ENCODE data around the gene PCSK4.
A peak's percentile ranks its signal among the peaks of the same experiment; 100 is the strongest.
"Not testable (repeated sequence)": the region's sequence is repeated elsewhere in the genome, so short reads cannot be mapped to it uniquely, and the experiment has no call there.

PCSK4 gene

DNA sequence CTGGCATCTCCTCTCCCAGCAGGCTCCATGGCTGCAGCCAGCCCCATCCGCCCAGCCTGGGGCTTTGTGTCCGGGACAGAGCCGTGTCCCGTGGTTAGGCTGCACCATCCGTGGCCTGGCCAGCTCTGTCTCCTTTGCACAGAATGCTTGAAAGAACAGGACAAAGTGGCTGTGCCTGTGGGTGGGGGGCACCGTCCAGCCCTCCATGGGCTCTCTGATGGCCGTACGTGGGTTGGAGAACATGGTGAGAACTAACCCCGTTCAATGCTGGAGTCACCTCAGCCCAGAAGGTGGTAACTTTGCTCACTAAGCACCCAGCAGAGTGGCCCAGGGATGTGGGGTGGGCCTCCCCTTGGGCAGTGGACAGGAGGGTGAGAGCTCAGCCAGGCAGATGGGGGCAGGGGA is 49.1 kb downstream of the PCSK4 start:
- no peaks in the 10 kb centered on the region for H3K9me3 ChIP-seq (ENCODE audit: control insufficient read depth, low read depth, low read length)
- H3K4me1 ChIP-seq (ENCODE audit: control insufficient read depth, low read depth, low read length), result no peaks in the 10 kb centered on the region
- peaks cover 24% of the 10 kb centered on the region for H3K36me3 ChIP-seq (ENCODE audit: control insufficient read depth, low read depth, low read length)
- H3K4me3 ChIP-seq (ENCODE audit: low read length), result no peak overlapping the region
- H3K27me3 ChIP-seq (ENCODE audit: control insufficient read depth, insufficient read depth, low read length), result peaks cover 19% of the 10 kb centered on the region
- no peak overlapping the region for H3K9ac ChIP-seq (ENCODE audit: low read length)
- H3K27ac ChIP-seq (ENCODE audit: low read length), result no peak overlapping the region

DNA sequence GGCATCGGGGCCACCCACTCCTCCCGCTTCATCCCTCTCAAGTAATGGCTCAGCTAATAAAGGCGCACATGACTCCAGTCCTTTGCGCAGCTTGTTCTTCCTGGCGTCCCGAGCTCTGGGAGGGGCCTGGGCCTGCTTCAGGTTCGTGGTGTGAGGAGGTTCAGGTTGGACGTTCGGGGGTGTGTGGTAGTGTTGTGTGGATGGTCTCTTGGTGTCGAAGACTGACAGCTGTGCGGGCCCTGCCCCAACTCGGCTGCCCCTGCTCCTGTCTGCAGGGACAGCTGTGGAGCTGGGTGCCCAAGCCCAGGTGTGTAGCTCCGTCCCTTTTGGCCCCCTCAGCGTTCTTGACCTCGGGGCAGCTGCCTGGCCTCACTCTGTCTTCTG is 49.7 kb downstream of the PCSK4 start:
- Histone ChIP-seq H3K27ac (ENCODE audit: low read length) (no peak overlapping the region), H3K4me1 (ENCODE audit: control insufficient read depth, low read depth, low read length) (no peaks in the 10 kb centered on the region), H3K27me3 (ENCODE audit: control insufficient read depth, insufficient read depth, low read length) (peaks cover 13% of the 10 kb centered on the region), H3K9me3 (ENCODE audit: control insufficient read depth, low read depth, low read length) (no peaks in the 10 kb centered on the region), H3K4me3 (ENCODE audit: low read length) (no peak overlapping the region), H3K9ac (ENCODE audit: low read length) (no peak overlapping the region), H3K36me3 (ENCODE audit: control insufficient read depth, low read depth, low read length) (peaks cover 24% of the 10 kb centered on the region)

DNA sequence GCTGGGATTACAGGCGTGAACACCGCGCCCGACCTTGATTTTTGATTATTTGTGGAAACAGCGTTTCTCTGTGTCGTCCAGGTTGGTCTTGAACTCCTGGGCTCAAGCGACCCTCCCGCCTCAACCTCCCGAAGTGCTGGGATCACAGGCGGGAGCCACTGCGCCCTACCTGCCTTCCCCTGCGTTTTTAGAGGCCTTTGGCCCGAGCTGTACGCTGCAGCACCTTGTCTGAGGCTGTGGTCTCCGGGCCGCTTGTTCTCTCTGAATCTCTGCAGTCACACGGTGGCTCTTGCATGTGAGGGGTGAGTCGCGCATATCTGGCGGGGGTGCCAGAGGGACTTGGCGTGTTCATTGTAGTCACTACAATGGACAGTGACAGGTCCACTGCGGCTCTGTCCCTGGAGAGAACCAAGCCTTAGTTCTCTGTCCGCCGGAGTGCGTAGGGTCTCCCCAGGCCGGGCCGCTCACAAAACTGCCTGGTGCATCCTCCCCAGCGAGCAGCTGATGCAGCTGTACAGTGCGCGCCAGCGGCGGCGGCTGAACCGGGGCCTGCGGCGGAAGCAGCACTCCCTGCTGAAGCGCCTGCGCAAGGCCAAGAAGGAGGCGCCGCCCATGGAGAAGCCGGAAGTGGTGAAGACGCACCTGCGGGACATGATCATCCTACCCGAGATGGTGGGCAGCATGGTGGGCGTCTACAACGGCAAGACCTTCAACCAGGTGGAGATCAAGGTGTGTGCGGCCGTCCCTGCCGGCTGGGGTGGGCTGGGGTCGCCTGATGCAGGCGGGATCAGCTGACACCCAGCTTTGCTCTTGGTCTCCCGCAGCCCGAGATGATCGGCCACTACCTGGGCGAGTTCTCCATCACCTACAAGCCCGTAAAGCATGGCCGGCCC is 50.4 kb downstream of the PCSK4 start:
- not testable (repeated sequence) for H3K4me1 ChIP-seq (ENCODE audit: control insufficient read depth, low read depth, low read length); H3K27ac ChIP-seq (ENCODE audit: low read length); H3K27me3 ChIP-seq (ENCODE audit: control insufficient read depth, insufficient read depth, low read length); H3K9me3 ChIP-seq (ENCODE audit: control insufficient read depth, low read depth, low read length)
- Histone ChIP-seq H3K4me3 (ENCODE audit: low read length) (peak overlapping the region; percentile 89), H3K9ac (ENCODE audit: low read length) (peak overlapping the region; percentile 96), H3K36me3 (ENCODE audit: control insufficient read depth, low read depth, low read length) (peaks cover 24% of the 10 kb centered on the region)

DNA sequence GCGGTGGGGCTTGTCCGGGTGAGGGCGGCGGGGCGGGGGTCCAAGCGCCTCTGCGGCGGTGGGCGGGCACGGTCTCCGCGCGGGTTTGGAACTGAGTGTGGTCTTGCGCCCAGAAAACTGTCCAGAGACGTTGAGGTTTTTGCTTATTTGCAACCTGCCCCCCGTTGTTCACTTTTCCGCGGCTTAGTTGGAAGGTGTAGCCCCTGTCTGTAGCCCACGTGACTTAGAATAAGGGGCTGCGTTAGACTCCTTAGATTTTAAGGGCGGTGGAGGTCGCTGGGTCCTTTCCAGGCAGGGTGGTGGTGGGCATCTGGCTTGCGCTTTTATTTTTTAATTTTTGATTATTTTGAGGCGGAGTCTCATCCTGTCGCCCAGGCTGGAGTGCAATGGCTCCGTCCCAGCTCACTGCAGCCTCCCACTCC is 51.2 kb downstream of the PCSK4 start:
- H3K36me3 ChIP-seq (ENCODE audit: control insufficient read depth, low read depth, low read length), result peaks cover 27% of the 10 kb centered on the region
- no peak overlapping the region for H3K27ac ChIP-seq (ENCODE audit: low read length)
- H3K4me1 ChIP-seq (ENCODE audit: control insufficient read depth, low read depth, low read length), result no peaks in the 10 kb centered on the region
- H3K9me3 ChIP-seq (ENCODE audit: control insufficient read depth, low read depth, low read length), result no peaks in the 10 kb centered on the region
- peak overlapping the region; percentile 96 for H3K9ac ChIP-seq (ENCODE audit: low read length)
- peak overlapping the region; percentile 89 for H3K4me3 ChIP-seq (ENCODE audit: low read length)
- H3K27me3 ChIP-seq (ENCODE audit: control insufficient read depth, insufficient read depth, low read length), result no peaks in the 10 kb centered on the region

DNA sequence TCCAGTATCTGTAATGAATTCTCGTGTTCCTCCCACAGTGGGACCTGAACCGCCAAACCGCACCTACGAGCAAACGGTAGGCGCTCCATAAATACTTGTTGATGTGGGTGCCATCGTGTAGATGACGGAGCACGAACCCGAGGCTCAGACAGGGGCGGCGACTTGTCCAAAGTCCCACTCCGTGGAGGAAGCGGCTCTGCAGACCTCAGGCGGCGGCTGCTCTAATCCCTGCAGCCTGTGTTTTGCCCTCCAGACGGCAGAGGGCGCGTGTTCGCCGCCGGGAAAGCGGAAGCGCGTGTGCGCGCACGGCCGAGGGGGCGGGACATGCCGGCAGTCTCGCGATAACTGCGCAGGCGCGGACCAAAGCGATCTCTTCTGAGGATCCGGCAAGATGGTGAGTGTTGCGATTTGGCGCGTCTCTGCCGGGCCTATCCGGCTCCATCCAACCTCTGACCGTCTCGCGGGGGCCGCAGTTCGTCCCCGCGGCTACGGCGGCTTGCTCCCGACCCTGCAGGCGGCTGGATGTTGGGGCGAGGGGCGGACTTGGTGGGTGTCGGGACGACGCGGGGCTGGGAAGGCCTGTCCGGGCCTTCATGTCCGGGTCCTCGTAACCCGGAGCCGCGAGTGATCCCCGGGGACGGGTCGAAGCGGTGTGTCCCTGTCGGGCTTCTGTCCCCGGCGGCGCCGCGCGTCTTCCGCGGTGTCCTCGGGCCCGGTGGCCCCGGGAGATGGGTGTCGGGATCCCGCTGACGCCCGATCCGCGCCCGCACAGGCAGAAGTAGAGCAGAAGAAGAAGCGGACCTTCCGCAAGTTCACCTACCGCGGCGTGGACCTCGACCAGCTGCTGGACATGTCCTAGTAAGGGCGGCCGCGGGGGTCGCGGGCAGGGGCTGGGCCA is 51.9 kb downstream of the PCSK4 start, which contains the start of gene RPS15:
RPS15 (plus strand) TSS at position 362 of the 898 bp plus-strand sequence; CDS start at position 392, 30 bp downstream.
- no peaks in the 10 kb centered on the region for H3K4me1 ChIP-seq (ENCODE audit: control insufficient read depth, low read depth, low read length)
- H3K4me3 ChIP-seq (ENCODE audit: low read length), result peak within 1 kb of the TSS; percentile 89
- peaks cover 27% of the 10 kb centered on the region for H3K36me3 ChIP-seq (ENCODE audit: control insufficient read depth, low read depth, low read length)
- no peaks in the 10 kb centered on the region for H3K27me3 ChIP-seq (ENCODE audit: control insufficient read depth, insufficient read depth, low read length)
- no peaks in the 10 kb centered on the region for H3K9me3 ChIP-seq (ENCODE audit: control insufficient read depth, low read depth, low read length)
- H3K27ac ChIP-seq (ENCODE audit: low read length), result peak within 1 kb of the TSS; percentile 90
- peak within 1 kb of the TSS; percentile 96 for H3K9ac ChIP-seq (ENCODE audit: low read length)

DNA sequence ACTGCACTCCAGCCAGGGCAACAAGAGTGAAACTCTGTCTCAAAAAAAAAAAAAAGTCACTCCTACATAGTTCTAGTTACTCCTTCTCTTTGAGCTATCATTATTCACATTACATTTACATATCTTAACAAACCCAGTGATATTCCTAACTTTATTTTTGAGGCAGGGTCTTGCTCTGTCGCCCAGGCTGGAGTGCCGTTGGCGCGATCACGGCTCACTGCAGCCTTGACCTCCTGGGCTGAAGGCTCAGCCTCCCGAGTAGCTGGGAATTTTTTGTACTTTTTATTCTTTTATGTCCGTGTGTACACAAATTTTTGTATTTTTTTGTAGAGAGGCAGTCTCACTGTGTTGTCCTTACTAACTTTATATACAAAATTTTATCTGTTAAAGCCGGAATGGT is 52.5 kb downstream of the PCSK4 start:
- Histone ChIP-seq H3K9me3 (ENCODE audit: control insufficient read depth, low read depth, low read length) (no peaks in the 10 kb centered on the region), H3K36me3 (ENCODE audit: control insufficient read depth, low read depth, low read length) (peaks cover 32% of the 10 kb centered on the region), H3K27ac (ENCODE audit: low read length) (no peak overlapping the region), H3K4me3 (ENCODE audit: low read length) (peak overlapping the region; percentile 89), H3K9ac (ENCODE audit: low read length) (no peak overlapping the region), H3K4me1 (ENCODE audit: control insufficient read depth, low read depth, low read length) (no peaks in the 10 kb centered on the region), H3K27me3 (ENCODE audit: control insufficient read depth, insufficient read depth, low read length) (no peaks in the 10 kb centered on the region)

DNA sequence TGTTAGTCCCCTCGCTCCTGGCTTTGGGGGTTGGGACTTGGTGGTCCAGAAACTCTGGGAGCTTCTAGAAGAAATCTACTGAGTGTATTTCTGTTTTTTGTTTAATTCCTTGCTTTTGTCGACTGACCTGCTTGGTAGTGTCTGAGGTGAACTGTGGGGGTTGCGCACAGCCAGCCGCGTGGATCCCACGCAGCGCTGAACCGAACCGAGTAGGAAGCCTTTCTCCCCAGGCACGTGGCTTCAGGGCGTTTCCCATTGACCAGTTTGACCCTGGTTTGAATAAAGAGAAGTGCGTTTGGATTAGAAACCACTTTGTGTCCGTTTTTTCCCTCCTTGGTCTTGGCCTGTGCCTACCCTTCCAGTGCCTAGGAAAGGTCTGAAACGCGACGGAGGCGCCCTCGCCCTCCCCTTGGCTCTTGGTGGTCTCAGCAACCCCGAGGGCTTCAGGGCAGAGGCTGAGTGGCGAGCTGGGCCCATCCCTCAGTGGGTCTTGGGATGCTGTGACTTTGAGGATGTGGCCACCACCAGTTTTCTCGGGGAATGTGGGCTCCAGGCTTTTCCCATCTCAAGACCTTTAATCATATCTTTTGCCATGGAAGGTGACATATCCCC is 54.7 kb downstream of the PCSK4 start:
- no peaks in the 10 kb centered on the region for H3K27me3 ChIP-seq (ENCODE audit: control insufficient read depth, insufficient read depth, low read length)
- no peak overlapping the region for H3K27ac ChIP-seq (ENCODE audit: low read length)
- no peak overlapping the region for H3K9ac ChIP-seq (ENCODE audit: low read length)
- peaks cover 31% of the 10 kb centered on the region for H3K36me3 ChIP-seq (ENCODE audit: control insufficient read depth, low read depth, low read length)
- no peaks in the 10 kb centered on the region for H3K9me3 ChIP-seq (ENCODE audit: control insufficient read depth, low read depth, low read length)
- no peaks in the 10 kb centered on the region for H3K4me1 ChIP-seq (ENCODE audit: control insufficient read depth, low read depth, low read length)
- no peak overlapping the region for H3K4me3 ChIP-seq (ENCODE audit: low read length)

DNA sequence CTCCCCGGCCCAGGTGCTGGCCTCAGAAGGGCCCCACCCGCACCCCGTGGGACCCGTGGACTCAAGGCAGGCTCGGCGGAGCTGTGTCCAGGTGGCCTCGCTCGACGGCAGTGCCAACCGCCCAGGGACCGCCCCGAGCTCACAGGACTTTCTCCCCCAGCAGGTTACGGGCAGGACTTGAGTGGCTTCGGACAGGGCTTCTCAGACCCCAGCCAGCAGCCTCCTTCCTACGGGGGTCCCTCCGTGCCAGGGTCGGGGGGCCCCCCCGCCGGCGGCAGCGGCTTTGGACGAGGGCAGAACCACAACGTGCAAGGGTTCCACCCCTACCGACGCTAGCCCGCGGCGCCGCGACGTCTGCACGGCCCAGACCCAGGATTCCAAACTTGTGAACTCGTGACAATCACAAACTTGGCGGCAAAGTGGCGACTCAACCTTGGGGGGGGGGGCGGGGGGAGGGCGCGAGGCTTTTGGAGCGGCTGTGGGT is 55.5 kb downstream of the PCSK4 start:
- Histone ChIP-seq H3K27ac (ENCODE audit: low read length) (no peak overlapping the region), H3K36me3 (ENCODE audit: control insufficient read depth, low read depth, low read length) (peaks cover 28% of the 10 kb centered on the region), H3K9ac (ENCODE audit: low read length) (no peak overlapping the region), H3K9me3 (ENCODE audit: control insufficient read depth, low read depth, low read length) (no peaks in the 10 kb centered on the region), H3K4me3 (ENCODE audit: low read length) (no peak overlapping the region), H3K27me3 (ENCODE audit: control insufficient read depth, insufficient read depth, low read length) (no peaks in the 10 kb centered on the region), H3K4me1 (ENCODE audit: control insufficient read depth, low read depth, low read length) (no peaks in the 10 kb centered on the region)

DNA sequence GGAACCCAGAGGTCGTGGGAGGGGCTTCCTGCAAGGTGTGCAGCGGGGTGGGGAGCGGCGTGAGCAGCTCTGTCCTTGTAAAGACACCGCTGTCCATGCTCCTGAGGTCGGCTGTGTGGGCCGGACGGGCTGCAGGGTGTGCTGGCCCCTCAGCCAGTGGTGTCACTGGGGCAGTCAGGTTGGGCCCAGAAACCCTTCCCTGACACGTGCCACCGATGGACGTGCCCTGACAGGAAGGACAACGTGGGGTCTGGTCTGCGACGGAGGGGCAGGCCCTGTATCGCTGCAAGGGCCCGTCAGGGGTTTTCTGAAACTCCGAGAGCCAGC is 56.1 kb downstream of the PCSK4 start:
- H3K27ac ChIP-seq (ENCODE audit: low read length), result no peak overlapping the region
- no peaks in the 10 kb centered on the region for H3K9me3 ChIP-seq (ENCODE audit: control insufficient read depth, low read depth, low read length)
- no peaks in the 10 kb centered on the region for H3K4me1 ChIP-seq (ENCODE audit: control insufficient read depth, low read depth, low read length)
- H3K27me3 ChIP-seq (ENCODE audit: control insufficient read depth, insufficient read depth, low read length), result no peaks in the 10 kb centered on the region
- H3K36me3 ChIP-seq (ENCODE audit: control insufficient read depth, low read depth, low read length), result peaks cover 33% of the 10 kb centered on the region
- no peak overlapping the region for H3K4me3 ChIP-seq (ENCODE audit: low read length)
- H3K9ac ChIP-seq (ENCODE audit: low read length), result no peak overlapping the region

DNA sequence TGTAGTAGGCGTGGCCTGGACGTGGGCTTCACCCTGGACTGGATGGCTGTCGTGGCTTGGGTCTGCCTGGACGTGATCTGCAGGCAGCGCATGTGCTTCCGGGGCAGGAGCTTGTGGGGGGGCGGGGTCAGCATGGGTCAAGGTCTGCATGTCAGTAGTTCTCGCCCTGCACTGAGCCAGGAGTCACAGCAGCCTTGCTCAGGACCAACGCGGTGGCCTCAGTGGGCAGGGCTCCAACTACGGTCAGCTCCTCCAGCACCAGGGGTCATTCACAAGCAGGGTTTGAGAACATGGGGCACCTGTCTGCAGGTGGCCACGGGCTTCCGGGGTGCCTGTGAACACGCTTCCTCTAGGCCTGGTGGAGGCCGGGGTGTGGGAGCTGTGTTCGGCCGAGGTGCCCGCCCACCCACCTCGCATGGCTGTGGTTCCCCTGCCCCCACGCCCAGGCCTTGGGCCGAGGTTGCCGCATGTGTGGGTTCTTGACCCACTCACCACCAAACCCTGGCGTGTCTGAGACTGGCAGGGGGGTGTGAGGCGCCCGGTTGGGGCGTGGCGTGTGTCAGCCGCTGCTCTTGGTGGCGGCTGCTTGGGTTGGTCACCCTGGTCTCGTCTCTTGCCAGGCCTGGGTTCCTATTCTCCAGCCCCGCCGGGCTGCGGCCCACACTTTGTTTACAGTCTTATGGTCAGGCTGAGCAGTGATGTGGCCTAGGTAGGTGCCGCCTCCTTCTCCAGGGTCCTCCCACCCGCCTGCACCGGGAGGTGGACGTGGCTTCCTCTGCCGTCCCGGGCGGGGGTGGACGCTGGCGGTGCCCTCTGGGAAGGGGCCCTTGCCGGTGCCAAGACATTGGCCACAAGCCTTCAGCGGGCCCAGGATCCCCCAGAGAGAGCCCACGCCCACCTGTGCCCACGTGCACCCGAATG is 56.8 kb downstream of the PCSK4 start:
- Histone ChIP-seq H3K36me3 (ENCODE audit: control insufficient read depth, low read depth, low read length) (peaks cover 37% of the 10 kb centered on the region), H3K9me3 (ENCODE audit: control insufficient read depth, low read depth, low read length) (no peaks in the 10 kb centered on the region), H3K27me3 (ENCODE audit: control insufficient read depth, insufficient read depth, low read length) (no peaks in the 10 kb centered on the region), H3K27ac (ENCODE audit: low read length) (no peak overlapping the region), H3K9ac (ENCODE audit: low read length) (no peak overlapping the region), H3K4me1 (ENCODE audit: control insufficient read depth, low read depth, low read length) (no peaks in the 10 kb centered on the region), H3K4me3 (ENCODE audit: low read length) (no peak overlapping the region)

Data from iPS-18a (cell line).